HG02763 (cell line): ENCODE results near the gene RGS2.

ENCODE experiments used
- ATAC-seq: cut with Tn5 transposase; IDR thresholded peaks from one replicate; pipeline ENCODE4 v1.9.1; 2021; ENCODE audit warnings: mild to moderate bottlenecking, moderate library complexity; ENCODE audit not compliant: unreplicated experiment

RGS2 gene

GRCh38 chr1:192795916-192796618 lies 12.8 kb upstream of the RGS2 start:
- ATAC-seq, result no peak

GRCh38 chr1:192797143-192797542 lies 11.7 kb upstream of the RGS2 start:
- ATAC-seq, result no peak

DNA sequence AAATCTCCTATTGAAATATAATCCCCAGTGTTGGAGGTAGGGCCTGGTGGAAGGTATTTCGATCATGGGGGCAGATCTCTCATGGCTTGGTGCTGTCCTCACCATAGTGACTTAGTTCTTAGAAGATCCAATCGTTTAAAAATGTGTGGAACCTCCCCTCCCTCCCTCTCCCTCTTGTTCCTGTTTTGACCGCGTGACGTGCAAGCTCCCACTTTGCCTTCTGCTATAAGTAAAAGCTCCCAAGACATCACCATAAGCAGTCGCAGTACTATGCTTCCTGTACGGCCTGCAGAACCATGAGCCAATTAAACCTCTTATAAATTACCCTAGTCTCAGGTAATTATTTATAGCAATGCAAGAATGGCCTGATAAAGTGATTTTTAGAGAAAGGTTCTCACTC lies 10.9 kb upstream of the RGS2 start:
- ATAC-seq, result no peak

GRCh38 chr1:192801451-192801850 lies 7.4 kb upstream of the RGS2 start:
- ATAC-seq, result no peak

DNA sequence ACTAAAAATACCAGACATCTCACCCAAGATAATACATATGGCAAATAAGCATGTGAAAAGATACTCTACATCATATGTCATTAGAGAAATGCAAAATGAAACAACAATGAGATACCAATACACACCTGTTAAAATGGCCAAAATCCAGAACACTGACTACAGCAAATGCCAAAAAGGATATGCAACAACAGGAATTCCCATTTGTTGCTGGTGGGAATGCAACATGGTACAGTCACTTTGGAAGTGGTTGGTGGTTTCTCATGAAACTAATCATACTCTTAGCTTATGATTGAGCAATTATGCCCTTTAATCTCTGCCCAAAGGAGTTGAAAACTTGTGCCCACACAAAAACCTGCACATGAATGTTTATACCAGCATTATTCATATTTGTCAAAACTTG lies 6.4 kb upstream of the RGS2 start:
- no peak for ATAC-seq

DNA sequence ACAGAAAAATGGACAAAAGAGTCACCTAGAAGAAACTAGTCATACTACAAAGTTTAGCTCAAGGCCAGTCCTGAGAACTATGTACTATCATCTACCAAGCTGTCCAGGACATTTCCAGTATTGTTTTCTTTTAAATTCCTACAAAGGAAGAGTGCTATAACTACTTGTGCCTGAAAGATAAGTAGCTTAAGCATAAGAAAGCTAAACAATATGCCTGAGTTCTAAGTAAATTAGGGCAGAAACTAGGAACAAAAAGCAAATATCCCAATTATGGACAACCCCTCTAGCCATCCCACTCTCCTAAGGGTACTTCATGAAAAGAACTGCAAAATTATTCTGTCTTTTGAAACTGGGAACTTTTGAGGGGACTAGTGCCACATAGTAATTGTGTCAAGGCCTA lies 5.3 kb upstream of the RGS2 start:
- no peak for ATAC-seq

DNA sequence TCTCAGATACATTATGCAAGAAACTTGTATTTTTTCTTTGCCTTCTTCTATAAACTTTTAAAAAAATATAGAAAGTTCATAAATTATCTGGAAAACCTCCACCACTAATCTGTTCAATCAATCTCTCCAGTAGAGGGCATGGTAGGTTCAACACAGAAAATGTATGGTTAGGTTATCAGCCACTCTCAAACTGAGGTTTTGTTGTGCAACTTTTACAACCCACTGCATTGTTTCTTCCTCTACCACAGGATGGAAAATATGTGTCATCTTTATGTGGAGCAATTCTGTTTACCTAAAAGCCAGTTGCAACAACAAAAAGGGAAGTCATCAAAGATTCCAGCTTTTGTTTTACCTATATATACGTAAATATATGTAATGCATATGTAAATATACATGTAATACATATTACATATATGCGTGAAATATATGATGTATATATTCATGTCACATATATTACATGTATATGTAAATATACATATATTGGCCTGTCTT lies 3.0 kb upstream of the RGS2 start:
- ATAC-seq, result peak; percentile 28

- ATAC-seq, result peak; percentile 28
These were observed 1.4 kb upstream of the RGS2 start for GRCh38 chr1:192807211-192808162.

DNA sequence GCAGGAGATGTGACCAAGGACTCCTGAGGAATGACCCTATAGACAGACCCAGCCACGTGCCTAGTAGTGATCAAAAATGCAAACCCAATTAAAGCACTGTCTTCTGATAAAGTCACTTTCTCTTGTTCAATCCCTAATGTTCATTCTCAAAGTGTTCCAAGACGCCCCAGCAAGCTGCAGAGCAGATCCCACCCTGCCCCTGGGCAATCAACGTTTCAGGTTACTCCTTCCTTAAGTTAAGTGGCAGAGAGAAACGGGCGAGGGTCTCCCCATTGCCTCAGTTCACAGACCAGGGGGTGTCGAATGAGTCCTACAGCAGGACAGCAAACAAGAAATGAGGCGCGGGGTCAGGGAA lies 699 bp upstream of the RGS2 start:
- ATAC-seq, result no peak

DNA sequence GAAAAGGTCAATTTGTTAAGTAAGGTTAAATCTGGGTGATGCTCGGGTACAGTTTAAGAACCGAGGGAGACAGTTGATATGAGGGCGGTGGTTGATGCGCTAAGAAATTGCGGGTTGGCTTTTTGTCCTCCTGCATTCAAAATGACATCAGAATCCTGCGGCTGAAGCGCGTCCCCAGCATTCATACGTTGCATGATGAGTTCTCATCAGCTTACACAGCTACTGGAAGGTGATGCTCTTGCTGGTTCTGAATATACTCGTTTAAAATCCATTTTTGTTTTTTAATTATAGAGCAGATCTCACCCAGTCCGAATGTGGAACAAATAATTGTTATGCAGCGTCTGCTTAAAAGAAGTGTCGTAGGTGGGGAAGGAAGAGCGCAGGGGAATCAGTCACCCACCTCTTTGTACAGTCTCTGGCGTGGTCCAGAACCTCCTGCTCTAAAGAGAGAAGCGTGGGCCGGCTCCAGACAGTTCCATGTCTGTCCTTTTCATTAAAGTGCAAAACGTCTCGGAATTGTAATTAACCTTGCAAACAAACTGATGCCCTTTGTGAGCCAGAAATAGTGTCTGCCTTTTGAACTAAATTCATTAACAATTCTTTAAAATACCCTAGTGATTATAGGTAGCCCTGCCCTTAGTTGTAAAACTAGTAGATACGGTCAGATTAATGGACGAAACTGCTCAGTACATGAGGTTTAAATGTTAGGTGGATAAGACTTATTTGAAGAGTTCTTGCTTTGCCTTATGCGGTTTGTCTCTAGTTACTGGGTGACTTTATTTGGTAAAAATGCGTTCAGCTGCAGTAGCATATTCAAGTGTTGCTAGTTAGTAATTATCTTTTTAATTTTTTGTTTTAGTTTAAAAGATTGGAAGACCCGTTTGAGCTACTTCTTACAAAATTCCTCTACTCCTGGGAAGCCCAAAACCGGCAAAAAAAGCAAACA lies 741 bp downstream of the RGS2 start:
- no peak for ATAC-seq

- ATAC-seq, result no peak
These were observed 1.5 kb downstream of the RGS2 start for GRCh38 chr1:192810253-192810880.

- no peak for ATAC-seq
These were observed 2.2 kb downstream of the RGS2 start for GRCh38 chr1:192811006-192811405.

- no peak for ATAC-seq
These were observed 2.9 kb downstream of the RGS2 start for GRCh38 chr1:192811594-192812239.

- no peak for ATAC-seq
These were observed 3.8 kb downstream of the RGS2 start for GRCh38 chr1:192812420-192813209.

- no peak for ATAC-seq
These were observed 6.0 kb downstream of the RGS2 start for GRCh38 chr1:192814805-192815204.

GRCh38 chr1:192817246-192817645 lies 8.4 kb downstream of the RGS2 start:
- ATAC-seq, result no peak

- no peak for ATAC-seq
These were observed 12.5 kb downstream of the RGS2 start for GRCh38 chr1:192821296-192821695.

- no peak for ATAC-seq
These were observed 15.7 kb downstream of the RGS2 start for GRCh38 chr1:192824511-192824910.
